Stimulated activated CD4-positive, alpha-beta T cell treated with anti-CD3 and anti-CD28 coated beads, Interleukin-12 subunit alpha, Interleukin-12 subunit beta, amount 100 ng/mL, for 48 hours (primary cell): ENCODE data around the gene RTL9.
"Not testable (repeated sequence)": the region's sequence is repeated elsewhere in the genome, so short reads cannot be mapped to it uniquely, and the experiment has no call there.

ENCODE experiments used
- DNase-seq, 3 donors: peaks; one replicate each; pipeline ENCODE4 v3.0.0-alpha.2; 2020; ENCODE audit warnings: low read depth in 2 of 3, low spot score in 1 of 3

Gene RTL9

DNA sequence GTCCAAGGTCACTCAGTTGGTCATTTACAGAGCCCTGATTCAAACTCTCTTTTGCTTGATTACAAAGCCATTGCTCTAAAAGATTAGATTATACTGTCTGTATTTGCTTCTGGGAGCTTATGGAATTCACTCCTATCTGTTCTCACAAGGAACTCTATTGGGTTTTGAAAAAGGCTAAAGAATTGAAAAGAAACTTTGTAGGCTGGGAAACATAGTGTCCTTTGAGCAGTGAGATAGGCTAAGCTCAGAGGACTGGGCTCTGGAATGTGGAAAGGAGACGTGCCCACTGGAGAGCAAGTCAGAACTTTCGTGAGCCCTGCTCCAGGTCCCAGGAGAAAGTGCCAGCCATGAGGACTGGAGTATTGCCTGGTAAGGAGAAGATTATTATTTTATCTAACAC is at the start of gene RTL9:
RTL9 (plus strand) TSS at position 301 of the 400 bp plus-strand sequence. CDS start 91,770 bp downstream, outside the sequence.
- DNase-seq: no peak

- DNase-seq: no peak
These were observed 48.5 kb upstream of the RTL9 start for GRCh38 chrX:110310000-110310790.

DNA sequence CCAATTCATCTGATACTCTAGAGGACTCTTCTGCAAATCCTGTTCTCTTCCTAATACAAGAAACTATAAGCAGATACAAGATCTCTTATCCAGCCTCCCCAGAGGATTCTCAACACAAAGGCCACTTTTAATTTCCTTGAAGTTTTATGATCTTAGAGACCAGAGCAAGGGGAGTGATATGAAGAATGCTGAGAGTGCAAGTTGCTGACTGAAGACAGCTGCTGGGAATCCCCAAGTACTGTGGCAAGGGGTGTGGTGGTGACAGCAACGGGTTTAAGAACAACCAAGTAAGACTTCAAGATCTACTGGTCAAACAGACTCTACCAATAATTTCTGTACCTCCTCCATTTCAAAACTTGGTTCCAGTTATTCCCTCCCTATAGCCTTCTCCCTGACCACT is 47.8 kb upstream of the RTL9 start:
- DNase-seq: peak in 2 of 3 donors; percentile 14 to 22

DNA sequence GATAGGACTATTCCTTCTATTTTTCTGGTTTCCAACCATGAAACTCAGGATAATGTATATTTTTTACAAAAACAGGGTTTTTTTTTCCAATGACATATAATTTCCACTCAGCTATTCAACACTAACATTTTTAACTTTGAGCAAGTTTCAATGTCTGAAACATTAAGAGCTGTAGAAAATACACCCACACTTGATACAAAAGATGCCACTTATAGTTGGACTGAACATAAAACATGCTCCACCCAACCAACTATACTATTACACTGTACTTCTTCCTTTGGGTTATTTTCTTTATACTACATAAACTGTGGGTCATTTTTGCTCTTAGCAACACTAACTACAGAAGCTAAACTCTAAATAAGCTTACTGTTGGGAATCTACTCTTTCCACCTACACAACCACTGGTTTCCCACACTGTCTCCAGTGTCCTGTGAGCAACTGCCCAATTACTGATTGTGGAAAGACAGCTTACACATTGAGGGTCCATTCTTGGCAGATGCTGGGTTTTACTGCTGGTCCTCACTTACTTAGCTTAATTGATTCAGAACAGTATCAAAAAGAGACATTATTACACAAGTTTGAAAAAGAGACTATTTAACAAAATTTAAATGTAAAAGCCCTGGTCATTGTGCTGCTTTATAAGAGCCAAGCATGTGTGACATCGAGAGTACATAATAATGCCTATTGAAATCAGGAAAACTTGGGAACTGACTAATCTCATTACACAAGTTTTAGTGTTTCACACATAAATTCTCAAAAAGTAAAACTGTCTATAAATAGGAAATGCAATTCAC is 47.0 kb upstream of the RTL9 start:
- DNase-seq: no peak

DNA sequence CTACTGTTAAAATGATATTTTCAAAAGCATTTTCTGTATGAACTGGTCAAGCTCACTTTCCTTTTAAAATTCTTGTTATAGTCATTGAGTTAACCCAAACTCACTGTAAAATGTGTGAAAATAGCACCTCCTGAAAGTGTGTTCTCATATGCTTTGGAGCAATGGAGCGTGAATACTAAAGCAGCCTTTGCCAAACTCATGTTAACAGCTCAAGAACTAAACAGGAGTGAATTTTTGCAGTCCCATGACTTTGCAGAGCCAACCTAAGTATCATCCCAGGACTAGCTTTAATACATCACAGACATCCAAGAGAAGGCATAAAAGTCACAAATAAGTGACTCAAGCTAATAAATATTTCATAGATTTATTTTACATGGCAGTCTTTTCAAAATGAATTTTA is 43.1 kb upstream of the RTL9 start:
- DNase-seq: no peak

- no peak for DNase-seq
These were observed 42.1 kb upstream of the RTL9 start for GRCh38 chrX:110316351-110317060.

DNA sequence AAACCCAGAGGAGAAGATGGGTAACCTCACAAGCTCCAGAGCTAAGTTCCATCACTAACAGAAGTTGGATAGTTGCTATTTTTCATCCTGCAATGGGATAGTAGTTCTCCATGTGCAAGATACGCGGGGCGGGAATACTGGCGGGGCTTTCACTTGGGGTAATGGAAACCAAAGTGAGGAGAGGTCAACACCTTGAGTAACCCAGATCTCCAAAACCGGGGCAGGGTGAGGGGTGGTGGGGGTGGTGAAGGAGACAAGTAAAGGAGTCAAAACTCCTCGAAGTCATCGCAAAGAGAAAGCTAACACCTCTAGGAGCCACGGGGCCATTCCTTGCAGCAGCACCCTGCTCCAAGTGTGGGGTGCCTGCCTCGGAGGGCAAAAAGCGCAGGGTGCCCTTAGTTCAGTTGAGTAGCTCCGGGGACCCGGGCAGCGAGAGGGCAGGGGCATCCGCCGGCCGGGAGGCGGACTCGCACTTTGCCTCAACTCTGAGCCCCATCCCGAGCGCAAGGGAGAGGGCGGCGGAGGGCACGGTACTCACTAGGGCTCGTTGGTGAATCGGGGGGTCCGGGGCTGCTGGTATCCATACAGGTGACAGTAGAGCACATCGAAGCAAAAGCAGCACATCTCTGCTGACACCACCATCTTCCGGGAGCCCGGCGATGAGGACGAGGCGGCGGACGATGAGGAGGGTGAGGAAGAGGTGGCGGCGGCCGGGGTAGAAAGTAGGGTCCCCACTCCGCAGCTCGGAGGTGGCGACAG is 41.4 kb upstream of the RTL9 start:
- peak in 1 of 3 donors; percentile 13 for DNase-seq

DNA sequence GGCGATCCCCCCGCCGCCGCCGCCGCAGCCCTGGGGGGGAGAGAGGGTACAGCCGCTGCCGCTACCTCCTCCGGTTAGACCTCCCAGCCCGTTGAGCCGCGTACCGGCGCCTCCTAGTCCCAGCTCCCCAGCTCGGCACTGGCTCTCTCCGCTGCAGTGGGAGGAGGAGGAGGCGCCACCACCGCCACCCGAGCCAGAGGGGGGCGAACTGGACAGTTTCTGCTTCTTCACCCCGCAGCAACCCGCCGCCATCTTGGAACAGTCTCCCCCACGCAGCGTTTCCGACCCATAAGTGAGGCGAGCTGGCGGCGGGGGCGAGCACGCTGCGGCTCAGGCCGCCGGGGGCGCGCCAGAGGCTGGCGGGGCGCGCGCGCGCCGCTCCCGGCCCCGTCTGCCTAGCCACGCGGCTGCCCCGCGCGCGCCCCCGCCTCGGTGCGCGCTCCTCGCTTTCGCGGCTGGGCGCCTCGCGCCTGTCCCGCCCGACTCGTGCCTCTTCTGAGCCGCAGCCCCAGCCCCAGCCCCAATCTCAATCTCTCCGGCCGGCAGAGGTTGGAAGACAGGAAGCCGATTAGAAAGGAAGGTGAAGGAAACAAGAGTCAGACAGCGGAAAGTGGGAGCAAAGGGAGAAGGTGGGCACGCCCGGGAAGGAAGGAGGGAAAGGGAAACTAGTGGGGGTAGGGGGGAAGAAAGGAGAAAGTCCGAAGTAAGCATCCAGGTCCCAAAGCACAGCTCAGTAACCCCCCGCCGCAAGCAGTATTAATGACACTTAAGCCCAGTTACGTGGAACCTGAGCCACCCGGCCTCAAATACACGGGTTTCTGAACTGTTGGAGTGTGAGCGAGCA is 40.6 kb upstream of the RTL9 start, which contains the start of gene AMMECR1:
AMMECR1 (minus strand) TSS at position 266 of the 844 bp plus-strand sequence; CDS start at position 252, 14 bp downstream.
- DNase-seq: peak; percentile 42 to 70 (median 66)

DNA sequence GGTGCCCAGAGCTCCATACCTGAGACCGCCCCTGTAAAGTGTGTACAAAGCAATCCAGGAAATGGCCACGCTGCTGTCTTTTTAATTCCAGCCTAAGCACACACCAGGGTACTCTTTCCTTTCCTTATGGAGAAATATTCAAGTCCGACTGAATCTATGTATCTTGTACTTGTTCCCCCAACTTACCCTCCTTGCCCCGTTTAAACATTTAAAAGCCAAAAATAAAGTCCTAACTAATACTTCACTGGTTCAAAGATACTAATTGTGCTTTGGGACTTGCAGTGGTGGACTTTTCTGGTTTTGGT is 40.0 kb upstream of the RTL9 start:
- DNase-seq: no peak

DNA sequence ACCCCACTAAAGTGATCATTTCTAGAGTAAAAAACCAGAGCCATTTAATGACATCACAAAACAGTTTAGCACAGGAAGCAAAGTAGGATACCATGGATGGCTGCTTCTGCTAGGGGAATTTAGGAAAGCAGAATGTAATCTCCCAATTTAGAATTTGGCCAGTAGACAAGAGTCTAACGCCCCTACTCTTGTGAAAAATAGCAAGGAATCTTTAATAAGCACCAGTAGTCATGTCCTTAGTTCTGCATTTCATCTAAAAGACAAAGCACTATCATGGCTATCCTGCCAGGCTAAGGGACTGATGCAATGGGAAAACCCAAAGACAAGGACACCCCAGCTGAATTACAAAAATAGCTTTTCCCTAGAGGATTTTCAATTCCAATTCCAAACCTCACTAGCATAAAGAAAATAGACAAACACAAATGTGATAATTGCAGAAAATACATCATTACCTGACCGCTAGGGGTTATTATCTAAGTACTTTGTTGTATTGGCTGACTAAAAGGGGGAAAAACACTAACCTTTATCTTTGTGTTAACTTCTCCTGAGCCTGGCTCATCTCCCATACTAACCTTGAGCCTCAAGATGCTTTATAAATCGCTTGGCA is 38.2 kb upstream of the RTL9 start:
- no peak for DNase-seq

DNA sequence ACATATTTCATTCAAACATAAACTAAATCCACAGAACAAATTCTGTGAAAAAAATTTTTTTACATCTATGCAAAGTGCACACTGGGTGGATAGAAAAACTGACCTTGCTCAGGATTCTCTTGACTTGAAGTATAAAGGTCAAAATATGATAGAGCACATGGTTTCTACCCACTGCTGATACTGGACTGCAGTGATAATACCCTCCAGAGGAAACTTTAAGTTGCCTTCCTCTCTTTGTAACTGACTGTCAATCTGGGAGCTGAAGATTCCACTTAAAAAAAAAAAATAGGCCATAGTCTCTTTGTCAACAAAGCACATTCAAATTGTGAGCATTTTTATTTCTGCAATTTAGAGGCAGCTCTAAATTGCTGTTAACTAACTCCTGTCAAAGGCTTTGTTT is 37.6 kb upstream of the RTL9 start:
- no peak for DNase-seq

DNA sequence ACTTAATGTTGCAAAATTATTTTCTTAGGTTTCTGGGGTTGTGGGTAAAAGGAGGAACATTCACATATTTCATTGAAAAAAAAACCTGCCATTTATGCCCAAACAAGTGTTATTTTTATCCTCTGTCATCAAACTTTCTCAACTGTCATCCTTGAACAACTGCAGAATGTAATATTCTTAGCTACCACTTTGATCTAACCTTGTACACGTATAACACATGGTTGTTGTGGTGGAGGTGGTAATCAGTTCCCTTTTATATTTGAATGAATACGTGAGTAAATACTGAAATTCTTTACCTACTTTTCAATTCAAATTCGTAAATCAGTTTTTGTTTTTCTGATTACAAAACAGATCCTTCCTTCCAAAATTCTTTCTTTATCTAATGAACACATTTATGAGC is 37.0 kb upstream of the RTL9 start:
- DNase-seq: no peak

DNA sequence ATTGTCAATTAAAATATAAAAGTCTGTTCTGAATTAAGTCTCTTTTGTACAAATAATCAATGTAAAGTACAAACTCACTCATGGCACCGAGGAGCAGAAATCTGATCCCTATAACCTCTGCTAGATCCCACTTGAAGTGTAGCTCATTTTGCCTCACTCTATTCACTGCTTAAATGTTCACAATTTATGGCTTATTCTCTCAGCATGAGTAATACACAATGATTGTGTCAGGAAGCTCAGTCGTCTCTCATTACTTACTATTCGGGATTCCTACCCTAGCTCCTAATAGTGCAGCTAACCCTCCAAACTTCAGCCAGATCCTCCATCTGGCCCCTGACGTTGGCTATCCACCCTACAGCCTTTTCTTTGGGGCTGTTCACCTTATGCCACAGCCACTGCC is 36.0 kb upstream of the RTL9 start:
- DNase-seq: no peak

GRCh38 chrX:110326712-110327111 is 31.9 kb upstream of the RTL9 start:
- no peak for DNase-seq

DNA sequence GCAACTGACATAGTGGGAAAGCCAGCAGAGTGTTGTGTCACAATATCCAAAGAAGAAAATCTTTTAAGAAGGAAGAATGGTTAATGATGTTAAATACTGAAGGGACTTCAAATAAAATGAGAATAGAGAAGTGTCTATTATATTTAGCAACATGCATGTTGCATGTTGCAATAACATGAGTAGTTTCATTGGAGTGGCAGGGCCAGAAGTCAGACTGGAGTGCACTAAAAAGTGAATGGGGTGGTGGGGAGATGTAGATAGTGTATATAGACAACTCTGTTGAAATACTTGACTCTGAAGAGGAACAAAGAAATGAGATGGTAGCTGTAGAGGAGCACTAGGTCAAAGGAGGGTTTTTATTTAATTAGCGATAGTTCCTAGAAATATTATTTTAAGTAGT is 31.3 kb upstream of the RTL9 start:
- no peak for DNase-seq

GRCh38 chrX:110328613-110329012 is 30.0 kb upstream of the RTL9 start:
- not testable (repeated sequence) for DNase-seq

- DNase-seq: no peak
These were observed 27.1 kb upstream of the RTL9 start for GRCh38 chrX:110331444-110332030.

DNA sequence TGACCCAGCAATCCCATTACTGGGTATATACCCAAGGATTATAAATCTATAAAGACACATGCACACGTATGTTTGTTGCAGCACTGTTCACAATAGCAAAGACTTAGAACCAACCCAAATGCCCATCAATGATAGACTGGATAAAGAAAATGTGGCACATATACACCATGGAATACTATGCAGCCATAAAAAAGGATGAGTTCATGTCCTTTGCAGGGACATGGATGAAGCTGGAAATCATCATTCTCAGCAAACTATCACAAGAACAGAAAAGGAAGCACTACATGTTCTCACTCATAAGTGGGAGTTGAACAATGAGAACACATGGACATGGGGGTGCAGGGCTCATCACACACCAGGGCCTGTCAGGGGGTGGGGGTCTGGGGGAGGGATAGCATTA is 25.2 kb upstream of the RTL9 start:
- not testable (repeated sequence) for DNase-seq

GRCh38 chrX:110338935-110339334 is 19.7 kb upstream of the RTL9 start:
- DNase-seq: no peak
